Esophagus mucosa (tissue), 1 donor: ENCODE results near the gene ICAM5. TPM values are rescaled to one million over a fixed set of nuclear protein-coding genes. Genes with fewer than 3 reads are reported as not detected.

ENCODE experiments used
- ATAC-seq: fragments of 200-7000 bp; cut with Tn5 transposase; one replicate; pipeline ENCODE4 v1.9.1; 2020
- total RNA-seq: library from RNA; stranded (reverse); gene quantifications from one replicate; pipeline ENCODE4 v1.2.4, GENCODE V29; 2023
- donor health status: DM: yes; HTN: yes; CAD: no.

The ICAM5 gene
- total RNA-seq, 1 donor from 2014 or later: 1.3 TPM

DNA sequence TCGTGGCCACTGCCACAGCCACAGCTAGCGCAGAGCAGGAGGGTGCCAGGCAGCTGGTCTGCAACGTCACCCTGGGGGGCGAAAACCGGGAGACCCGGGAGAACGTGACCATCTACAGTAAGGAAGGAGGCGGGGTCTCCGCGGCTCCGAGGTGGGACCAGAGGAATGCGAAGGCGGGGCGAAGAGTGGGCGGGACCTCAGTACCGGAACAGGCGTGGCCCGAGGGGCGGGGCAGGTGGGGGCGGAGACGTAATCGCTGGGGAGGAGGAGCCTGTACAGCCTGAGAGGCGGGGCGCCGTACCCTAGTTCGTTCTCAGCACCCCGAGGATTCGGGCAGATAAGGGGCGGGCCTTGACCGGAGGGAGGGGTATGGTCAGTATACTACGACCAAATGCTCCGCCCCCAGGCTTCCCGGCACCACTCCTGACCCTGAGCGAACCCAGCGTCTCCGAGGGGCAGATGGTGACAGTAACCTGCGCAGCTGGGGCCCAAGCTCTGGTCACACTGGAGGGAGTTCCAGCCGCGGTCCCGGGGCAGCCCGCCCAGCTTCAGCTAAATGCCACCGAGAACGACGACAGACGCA, 2.5 kb downstream of the ICAM5 start:
- peak; percentile 68 for ATAC-seq

DNA sequence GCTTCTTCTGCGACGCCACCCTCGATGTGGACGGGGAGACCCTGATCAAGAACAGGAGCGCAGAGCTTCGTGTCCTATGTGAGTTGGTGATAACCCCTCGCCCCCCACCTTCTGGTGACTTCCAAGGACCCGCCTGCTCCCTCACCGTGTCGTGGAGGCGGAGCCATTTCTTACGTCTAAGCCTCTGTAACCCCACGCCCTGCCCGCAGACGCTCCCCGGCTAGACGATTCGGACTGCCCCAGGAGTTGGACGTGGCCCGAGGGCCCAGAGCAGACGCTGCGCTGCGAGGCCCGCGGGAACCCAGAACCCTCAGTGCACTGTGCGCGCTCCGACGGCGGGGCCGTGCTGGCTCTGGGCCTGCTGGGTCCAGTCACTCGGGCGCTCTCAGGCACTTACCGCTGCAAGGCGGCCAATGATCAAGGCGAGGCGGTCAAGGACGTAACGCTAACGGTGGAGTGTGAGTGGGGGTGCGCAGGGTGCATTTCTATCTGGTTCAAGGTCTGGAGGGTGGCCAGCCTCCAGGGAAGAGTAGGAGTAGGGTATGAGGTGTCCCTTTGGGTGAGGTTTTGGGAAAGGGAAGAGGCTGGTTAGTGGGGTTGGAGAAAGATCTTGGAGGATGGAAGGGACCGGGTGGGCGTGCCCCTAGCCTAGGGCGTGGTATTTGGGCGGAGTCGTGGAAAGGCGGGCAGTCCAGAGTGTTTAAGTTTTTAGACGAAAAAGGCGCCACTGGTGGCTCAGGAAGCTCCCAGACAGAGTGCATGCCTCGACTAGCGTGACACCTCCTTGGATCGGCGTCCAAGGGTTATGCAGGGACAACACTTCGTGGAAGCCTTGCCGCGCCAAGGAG, 3.3 kb downstream of the ICAM5 start:
- ATAC-seq: no peak

DNA sequence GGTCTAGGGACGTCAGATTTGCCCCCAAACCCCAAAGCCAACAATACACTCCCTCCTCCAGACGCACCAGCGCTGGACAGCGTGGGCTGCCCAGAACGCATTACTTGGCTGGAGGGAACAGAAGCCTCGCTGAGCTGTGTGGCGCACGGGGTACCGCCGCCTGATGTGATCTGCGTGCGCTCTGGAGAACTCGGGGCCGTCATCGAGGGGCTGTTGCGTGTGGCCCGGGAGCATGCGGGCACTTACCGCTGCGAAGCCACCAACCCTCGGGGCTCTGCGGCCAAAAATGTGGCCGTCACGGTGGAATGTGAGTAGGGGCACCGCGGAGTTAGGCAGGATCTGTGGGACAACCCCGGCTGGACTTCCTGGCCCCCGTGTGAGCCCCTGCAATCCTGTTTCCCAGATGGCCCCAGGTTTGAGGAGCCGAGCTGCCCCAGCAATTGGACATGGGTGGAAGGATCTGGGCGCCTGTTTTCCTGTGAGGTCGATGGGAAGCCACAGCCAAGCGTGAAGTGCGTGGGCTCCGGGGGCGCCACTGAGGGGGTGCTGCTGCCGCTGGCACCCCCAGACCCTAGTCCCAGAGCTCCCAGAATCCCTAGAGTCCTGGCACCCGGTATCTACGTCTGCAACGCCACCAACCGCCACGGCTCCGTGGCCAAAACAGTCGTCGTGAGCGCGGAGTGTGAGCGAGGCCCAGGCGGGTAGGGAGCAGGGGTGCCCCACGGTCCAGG, 4.0 kb downstream of the ICAM5 start:
- ATAC-seq: no peak

DNA sequence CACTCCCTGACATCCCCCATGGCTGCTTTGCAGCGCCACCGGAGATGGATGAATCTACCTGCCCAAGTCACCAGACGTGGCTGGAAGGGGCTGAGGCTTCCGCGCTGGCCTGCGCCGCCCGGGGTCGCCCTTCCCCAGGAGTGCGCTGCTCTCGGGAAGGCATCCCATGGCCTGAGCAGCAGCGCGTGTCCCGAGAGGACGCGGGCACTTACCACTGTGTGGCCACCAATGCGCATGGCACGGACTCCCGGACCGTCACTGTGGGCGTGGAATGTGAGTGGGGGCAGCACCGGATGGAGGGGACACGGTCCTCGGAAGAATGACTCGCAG, 4.6 kb downstream of the ICAM5 start:
- ATAC-seq: no peak

DNA sequence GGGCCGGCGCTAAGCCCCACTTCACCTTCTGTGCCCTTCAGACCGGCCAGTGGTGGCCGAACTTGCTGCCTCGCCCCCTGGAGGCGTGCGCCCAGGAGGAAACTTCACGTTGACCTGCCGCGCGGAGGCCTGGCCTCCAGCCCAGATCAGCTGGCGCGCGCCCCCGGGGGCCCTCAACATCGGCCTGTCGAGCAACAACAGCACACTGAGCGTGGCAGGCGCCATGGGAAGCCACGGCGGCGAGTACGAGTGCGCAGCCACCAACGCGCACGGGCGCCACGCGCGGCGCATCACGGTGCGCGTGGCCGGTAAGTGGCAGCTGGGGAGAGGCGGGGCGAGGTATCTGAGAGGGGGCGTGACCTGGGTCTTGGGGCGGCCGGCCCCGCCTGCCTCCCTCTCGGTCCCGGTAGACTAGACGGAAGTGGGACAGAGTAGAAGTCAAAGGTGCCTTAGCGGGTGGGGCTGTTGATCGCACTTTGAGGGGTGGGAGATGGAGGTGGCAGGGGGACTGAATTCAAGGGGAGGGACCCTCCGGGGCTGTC, 5.6 kb downstream of the ICAM5 start:
- peak; percentile 45 for ATAC-seq

DNA sequence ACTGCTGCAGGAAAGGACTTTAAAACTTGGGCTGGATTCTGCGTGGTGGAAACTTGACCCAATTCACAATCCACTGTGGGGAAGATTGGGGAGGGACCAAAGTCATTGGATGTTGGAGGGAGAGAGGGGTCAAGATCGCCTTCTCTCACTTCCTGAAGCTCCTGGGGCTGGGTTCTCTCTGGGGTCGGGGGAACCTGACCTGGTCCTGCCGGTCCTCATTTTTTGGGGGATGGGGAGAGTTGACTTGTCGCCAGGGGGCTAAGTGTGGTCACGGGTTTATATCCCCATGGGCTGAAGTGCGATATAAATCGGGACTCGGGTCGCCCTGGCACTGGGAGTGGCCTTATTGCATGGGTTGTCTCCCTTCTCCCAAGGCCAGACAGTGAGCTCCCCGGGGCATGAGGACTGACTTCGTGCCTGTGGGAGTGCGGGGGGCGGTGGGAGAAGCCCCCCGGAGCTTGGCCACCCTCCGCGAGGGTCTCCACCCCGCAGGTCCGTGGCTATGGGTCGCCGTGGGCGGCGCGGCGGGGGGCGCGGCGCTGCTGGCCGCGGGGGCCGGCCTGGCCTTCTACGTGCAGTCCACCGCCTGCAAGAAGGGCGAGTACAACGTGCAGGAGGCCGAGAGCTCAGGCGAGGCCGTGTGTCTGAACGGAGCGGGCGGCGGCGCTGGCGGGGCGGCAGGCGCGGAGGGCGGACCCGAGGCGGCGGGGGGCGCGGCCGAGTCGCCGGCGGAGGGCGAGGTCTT, 6.3 kb downstream of the ICAM5 start:
- no peak for ATAC-seq

DNA sequence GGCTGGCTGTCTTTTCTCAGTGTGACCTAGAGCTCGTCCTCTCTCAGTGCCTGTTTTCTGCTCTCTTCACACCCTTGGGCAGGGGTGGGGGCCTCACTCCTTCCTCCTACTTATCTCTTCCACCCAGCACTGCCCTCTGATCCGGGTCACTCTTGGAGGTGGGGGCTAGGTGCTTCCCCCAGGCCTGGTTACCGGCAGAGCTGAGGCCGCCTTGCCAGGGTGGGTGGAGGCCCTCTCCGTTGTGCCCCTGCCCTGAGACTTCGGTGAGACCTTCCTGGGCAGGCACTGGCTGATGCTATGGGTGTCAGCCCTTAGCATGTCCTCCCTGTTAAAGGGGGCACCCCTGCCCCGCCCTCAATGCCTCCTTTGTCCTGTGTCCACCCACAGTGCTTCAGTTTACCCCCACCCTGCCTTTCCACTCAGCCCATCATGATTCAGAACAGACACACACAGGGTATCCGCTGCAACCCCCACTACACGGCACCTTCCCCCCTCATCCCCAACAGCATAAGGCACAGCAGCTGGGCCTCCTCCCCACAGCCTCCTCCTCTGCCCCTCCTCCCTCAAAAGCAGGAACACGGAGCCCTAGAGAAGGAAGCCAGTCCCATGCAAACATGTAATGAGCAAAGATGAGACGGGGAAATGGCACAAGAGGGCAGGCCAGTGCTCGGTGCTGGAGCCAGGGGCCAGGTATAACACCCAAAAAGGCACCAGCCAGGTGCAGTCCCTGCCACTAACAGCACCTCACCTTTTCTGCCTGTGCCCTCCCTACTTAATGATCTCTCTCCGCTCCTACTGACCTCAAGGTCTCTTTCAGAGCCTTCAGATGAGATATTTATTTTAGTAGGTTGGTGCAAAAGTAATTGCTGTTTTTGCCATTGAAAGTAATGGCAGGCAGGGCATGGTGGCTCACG, 10.1 kb downstream of the ICAM5 start:
- ATAC-seq: peak; percentile 24

DNA sequence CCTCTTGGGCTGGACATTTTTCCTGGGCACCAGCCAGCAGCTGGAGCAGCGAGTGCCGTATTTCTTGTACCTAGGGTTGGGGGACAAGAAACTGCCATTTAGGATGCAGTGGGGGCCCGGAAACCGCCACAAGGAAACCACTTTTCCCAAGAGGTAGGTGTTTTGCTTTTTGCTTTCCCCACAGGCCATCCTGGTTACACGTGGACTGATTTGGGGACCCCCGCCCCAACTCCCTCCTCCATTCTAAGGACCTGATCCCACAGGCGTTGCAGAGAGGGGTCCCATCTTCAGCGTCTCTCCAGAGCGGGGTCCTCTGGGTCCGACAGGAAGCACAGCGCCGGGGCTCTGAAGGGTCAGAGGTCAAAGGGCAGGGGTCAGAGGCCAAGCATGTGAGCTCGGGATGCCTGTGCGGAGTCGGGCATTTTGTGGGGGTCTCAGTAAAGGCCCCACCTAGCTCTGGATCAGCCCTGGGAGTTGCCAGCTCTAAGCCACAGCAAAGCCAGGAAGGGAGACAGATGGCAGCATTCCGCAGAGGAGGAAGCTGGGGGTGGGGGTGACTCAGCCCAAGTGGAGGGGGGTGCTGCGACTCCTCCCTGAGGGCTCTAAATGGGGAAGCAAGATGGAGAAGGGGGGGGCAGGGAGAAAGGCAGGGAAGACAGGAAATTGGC, 15.5 kb downstream of the ICAM5 start:
- no peak for ATAC-seq

DNA sequence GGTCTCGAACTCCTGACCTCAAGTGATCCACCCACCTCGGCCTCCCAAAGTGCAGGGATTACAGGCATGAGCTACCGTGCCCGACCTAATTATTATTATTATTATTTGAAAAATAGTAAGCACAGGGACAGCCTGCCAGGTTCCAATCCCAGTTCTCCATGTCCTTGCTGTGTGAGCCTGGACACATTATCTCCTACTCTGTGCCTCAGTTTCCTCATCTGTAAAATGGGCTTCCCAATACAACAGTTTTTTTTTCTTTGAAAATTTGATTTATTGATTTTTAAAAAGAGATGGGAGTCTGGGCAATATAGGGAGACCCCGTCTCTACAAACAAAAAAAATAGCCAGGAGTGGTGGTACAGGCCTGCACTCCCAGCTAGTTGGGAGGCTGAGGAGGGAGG, 16.6 kb downstream of the ICAM5 start:
- ATAC-seq: no peak

DNA sequence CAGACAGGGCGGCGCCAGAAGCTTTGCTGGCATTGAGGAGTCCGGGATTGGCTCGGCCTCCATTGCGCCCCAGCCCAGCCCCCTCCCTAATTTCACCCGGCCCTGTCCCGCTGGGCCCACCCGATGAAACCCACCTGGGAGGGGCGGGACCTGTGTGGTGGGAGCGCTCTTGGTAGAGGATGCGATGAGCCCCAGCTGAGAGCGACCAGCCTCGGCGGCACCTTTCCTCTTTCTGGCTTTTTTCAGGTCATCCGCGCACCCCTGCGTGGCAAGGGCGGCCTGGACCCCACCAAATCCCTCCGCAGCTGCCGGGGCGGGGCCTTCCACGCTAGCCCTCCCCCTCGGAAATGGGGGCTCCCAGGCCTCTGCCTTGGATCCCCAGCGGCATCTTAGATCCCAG, 19.7 kb downstream of the ICAM5 start, which contains the start of gene ZGLP1:
ZGLP1 (minus strand) TSS at position 393 of the 400 bp plus-strand sequence.
- no peak for ATAC-seq

DNA sequence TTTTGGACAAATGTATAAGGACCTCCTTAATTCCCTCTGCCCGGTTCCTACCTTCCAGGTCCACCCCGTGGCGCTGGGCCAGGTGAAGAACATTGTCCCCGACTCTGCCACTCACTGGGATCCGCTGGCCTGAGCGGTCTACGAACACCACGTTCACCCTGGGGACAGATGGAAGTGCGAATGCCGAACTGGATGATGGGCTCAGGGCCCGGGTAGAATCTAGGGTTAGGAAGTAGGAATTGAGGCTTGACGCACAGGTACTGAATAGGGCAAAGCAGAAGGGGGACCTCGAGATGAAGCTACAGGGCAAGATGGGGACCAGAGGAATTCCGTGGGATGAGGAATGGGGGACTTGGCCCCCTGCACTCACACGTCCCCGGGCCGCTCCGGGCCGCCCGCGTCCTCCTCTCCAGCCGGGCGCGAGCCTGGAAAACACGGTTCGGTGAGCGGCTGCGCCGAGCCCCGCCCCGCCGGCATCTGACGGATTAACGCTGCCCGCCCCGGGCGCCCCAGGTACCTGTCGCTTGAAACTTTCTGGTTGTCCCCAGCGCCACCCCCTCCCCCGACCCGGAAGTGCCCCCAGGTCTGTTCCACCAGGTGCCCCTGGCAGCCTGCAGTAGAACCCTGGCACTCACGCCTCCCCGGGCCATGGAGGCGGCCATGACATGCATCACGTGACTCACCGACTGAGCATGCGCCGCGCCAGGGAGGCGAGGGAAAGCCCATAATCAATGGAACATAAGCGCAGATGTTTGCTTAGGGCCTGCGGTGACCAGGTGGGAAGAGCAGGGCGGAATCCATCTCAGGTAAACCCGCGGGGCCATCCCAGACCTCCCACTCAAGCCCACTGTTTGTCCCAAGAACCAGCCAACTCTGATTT, 25.8 kb downstream of the ICAM5 start, which contains the start of gene FDX2:
FDX2 (minus strand) TSS at position 681 of the 880 bp plus-strand sequence; CDS start at position 662, 19 bp downstream.
- ATAC-seq: peak; percentile 82

DNA sequence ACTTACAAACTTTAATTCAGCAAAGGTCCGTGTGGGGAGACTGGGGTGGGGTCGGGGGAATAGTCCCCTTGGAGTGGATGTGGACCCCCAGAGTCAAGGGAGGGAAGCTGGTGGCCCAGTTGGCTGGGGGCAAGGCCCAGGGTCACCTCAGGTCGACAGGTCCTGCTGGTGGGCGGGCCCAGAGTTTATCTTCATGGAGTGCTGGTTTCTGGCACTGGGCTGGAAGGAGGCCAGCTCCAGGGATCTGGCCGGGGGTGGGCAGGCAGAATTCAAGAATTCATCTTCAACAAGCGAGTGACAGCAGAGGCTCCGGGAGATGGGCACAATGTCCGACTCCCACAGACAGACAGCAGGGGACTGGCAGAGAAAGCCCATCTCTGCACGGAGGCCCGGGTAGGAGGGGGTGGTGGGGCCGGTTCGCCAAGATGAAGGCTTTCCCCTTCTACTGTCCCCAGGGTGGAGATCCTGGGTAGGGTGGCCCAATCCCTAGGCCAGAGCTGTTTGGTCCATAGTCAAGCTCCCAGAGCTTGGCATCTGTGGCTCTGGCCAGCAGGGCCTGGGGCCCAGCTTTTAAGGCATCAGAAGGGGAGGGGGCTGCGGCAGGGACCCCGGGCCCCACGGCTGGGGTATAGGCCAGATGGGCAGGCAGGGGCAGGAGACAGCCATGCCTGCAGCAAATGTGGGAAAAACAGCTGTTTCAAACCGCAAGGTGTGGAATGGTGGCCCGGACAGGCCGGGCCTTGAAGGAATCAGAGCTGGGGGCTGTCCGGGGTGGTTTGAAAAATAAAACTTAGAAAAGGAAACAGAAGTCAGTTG, 26.7 kb downstream of the ICAM5 start:
- ATAC-seq: no peak

DNA sequence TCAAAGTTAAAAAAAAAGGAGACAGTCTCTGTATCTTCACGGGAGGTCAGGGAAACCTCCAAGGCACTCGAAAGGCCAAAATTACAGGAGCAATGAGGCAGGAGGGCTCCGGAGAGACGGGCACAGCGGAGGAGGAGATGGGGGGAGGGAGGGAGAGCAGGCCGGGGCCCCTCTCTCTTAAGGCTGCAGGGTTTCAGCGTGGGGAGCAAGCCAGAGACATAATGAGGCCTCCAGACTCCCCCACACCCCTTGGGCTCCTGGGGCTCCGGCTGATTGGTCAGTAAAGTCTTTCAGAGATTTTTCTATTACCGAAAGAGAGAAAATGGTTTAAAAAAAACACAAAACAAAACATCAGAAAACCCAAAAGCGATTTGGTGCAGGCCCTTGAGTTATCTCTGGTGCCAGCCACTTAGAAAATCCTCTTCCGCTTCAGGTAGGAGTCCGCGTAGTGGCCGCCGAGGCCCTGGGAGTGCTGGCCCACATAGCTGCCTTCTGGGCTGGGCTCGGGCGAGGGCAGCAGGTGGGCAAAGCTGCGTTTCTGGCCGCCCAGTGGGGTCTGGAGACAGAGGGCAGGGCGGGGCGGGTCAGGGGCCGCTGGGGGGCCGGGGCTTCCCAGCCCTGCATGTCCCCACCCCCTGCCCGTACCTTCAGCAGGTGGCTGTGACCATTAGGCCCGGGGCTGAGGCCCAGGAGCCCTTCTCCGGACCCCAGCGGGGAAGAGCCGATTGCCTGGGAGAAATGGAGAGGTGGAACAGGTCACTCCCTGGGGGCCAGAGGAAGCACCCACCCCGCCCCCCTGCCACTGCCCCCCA, 27.5 kb downstream of the ICAM5 start:
- ATAC-seq: no peak

DNA sequence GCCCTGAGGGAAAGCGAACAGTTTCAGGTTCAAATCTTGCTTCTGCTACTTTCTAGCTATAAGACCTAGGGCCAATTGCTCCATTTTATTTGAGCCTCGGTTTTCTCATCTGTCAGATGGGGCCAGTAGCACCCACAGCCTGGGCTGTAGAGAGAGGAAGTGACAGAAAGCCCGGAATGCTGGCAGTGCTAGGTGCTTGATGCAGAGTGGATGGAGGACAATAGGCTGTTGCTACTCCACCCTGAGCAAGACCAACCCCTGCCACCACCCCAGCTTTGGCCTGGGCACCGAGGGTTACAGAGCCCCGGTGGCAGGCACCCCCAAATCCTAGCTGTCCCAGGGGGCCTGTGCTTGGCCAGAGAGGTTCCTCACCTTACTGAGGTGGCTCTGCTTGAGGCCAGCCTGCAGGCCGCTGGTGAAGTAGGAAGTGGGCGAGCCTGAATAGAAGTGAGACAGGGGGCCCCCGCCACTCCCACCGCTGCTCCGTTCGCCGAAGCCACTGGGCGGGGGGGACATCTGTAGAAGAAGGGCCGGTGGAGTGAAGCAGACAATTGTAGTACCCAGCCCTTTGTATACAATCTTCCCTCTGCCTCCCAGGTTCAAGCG, 28.2 kb downstream of the ICAM5 start:
- ATAC-seq: no peak

DNA sequence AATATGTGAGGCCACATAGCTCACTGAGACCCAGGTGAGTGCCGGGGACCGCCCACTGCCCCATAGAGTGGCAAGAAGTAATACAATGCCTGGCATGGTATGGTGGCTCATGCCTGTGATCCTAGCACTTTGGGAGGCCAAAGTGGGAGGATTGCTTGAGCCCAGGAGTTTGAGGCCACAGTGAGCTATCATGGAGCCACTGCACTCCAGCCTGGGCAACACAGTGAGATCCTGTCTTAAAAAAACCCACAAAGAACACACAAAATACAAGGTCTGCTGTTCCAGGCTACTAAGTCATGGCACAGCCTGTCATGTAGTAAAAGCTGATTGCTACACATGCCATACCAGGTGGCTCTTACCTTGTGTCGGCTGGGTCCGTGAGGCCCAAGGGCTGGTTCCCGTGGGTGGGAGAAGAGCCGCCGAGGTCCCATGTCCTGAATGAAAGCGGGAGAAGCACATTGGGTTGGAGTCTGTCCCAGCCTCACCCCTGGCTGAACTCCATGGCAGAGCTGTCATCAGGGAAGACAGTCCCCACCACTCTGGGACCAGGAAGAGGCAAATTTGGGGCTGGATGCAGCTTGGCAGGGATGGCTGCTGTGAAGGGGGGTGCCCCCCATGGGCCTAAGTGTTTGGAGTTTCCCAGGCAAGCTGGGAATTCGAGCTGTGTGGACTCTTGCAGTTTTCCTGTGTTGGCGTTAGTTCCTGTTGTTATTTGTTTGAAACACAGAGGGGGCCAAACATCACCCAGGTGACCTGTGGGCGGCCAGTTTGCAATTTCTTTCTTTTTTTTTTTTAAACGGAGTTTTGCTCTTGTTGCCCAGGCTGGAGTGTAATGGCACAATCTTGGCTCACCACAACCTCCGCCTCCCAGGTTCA, 29.3 kb downstream of the ICAM5 start:
- no peak for ATAC-seq
